ENCODE measurements around the gene MAP3K8. TPM values are rescaled to one million over a fixed set of nuclear protein-coding genes. Genes with fewer than 3 reads are reported as not detected.
"Not testable (repeated sequence)": the region's sequence is repeated elsewhere in the genome, so short reads cannot be mapped to it uniquely, and the experiment has no call there.

Gene MAP3K8
- polyA plus RNA-seq, 1 donor from 2014 or later, result 1.5 TPM

DNA sequence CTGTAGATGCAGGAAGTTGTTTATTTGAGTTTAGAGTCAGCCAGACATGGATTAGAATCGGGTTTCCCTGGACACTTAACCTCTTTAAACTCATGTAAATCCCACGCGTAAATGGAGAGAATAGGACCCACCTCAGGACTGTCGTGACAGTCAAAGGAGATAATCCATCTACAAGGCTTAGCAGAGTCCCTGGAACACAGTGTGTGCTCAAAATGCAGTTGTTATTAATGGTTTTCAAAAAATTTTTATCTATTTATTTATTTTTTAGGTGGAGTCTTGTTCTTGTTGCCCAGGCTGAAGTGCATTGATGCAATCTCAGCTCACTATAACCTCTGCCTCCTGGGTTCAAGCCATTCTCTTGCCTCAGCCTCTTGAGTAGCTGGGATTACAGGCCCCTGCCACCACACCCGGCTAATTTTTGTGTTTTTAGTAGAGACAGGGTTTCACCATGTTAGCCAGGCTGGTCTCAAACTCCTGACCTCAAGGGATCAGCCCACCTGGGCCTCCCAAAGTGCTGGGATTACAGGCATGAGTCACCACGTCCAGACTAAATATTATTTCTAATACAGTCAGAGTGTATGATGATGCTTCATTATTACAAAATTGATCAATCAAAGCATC is 10.2 kb upstream of the MAP3K8 start:
- H4K20me1 ChIP-seq (ENCODE audit: insufficient read depth); H3K4me3 ChIP-seq (ENCODE audit: low read length); H3K27ac ChIP-seq (ENCODE audit: low read length); H3K9me3 ChIP-seq (ENCODE audit: low read length); H3K36me3 ChIP-seq (ENCODE audit: insufficient read depth, low read length); H2AFZ ChIP-seq (ENCODE audit: low read depth, low read length); H3K9me2 ChIP-seq (ENCODE audit: insufficient read depth, low read length); H3K9ac ChIP-seq (ENCODE audit: low read length); H3K4me2 ChIP-seq (ENCODE audit: low read length); H3K79me2 ChIP-seq (replicated peaks; ENCODE audit: insufficient read depth, low read length); H3K27me3 ChIP-seq (ENCODE audit: insufficient read depth, low read depth, low read length); H3F3A ChIP-seq (ENCODE audit: insufficient read depth, low read length, poor library complexity, severe bottlenecking): not testable (repeated sequence)

DNA sequence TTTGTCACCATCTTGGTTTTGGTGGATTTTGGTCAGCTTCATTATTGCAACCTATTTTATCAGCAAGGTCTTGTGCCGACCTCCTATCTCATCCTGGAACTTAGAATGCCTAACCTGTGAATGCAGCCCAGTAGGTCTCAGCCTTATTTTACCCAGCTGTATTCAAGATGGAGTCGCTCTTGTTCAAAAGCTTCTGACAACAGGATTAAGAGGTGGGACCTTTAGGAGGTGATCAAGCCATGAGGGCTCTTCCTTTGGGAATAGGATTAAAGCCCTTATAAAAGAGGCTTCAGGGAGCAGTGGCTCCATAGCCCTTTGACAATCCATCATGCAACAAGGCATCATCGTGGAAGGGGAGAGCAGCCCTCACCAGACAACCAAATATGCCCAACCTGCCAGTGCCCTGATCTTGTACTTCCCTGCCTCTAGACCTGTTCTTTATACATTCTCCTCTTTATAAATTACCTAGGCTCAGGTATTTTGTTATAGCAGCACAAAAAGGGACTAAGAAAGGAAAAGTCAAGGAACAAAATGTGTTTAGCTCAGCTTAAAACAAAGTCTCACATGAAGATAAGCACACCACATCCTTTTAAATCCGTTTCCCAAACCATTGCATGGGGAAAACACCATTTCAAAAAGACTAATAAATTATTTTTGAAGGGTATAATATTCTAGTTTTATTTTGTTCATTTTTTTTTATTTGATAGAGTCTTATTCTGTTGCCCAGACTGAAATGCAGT is 8.5 kb upstream of the MAP3K8 start:
- Histone ChIP-seq H2AFZ (ENCODE audit: low read depth, low read length) (no peak overlapping the region), H4K20me1 (ENCODE audit: insufficient read depth) (no peaks in the 10 kb centered on the region), H3K4me2 (ENCODE audit: low read length) (no peak overlapping the region), H3K27ac (ENCODE audit: low read length) (no peak overlapping the region), H3K36me3 (ENCODE audit: insufficient read depth, low read length) (no peaks in the 10 kb centered on the region), H3K27me3 (ENCODE audit: insufficient read depth, low read depth, low read length) (no peaks in the 10 kb centered on the region), H3F3A (ENCODE audit: insufficient read depth, low read length, poor library complexity, severe bottlenecking) (no peaks in the 10 kb centered on the region), H3K9ac (ENCODE audit: low read length) (no peak overlapping the region), H3K9me3 (ENCODE audit: low read length) (no peaks in the 10 kb centered on the region), H3K9me2 (ENCODE audit: insufficient read depth, low read length) (no peaks in the 10 kb centered on the region), H3K4me3 (ENCODE audit: low read length) (no peak overlapping the region), H3K79me2 (replicated peaks; ENCODE audit: insufficient read depth, low read length) (no peaks in the 10 kb centered on the region)
- TF ChIP-seq EP300 (conservative IDR thresholded peaks at IDR 0.05; ENCODE audit: poor library complexity, severe bottlenecking) (no peak), SMC3 (conservative IDR thresholded peaks at IDR 0.05; ENCODE audit: poor library complexity) (no peak), RAD21 (conservative IDR thresholded peaks at IDR 0.05) (no peak), MXI1 (conservative IDR thresholded peaks at IDR 0.05; ENCODE audit: poor library complexity, severe bottlenecking) (no peak), POLR2AphosphoS5 (IDR thresholded peaks at IDR 0.05) (no peak), TAF1 (IDR thresholded peaks at IDR 0.05; ENCODE audit: low read depth) (no peak), EZH2 (IDR thresholded peaks at IDR 0.05; ENCODE audit: borderline replicate concordance, insufficient read depth, low read length, poor library complexity, severe bottlenecking) (no peak)
- TF ChIP-seq, protein P1, sequence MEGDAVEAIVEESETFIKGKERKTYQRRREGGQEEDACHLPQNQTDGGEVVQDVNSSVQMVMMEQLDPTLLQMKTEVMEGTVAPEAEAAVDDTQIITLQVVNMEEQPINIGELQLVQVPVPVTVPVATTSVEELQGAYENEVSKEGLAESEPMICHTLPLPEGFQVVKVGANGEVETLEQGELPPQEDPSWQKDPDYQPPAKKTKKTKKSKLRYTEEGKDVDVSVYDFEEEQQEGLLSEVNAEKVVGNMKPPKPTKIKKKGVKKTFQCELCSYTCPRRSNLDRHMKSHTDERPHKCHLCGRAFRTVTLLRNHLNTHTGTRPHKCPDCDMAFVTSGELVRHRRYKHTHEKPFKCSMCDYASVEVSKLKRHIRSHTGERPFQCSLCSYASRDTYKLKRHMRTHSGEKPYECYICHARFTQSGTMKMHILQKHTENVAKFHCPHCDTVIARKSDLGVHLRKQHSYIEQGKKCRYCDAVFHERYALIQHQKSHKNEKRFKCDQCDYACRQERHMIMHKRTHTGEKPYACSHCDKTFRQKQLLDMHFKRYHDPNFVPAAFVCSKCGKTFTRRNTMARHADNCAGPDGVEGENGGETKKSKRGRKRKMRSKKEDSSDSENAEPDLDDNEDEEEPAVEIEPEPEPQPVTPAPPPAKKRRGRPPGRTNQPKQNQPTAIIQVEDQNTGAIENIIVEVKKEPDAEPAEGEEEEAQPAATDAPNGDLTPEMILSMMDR (IDR thresholded peaks at IDR 0.05; ENCODE audit: poor library complexity, severe bottlenecking), result no peak
- TF ChIP-seq, protein P2, sequence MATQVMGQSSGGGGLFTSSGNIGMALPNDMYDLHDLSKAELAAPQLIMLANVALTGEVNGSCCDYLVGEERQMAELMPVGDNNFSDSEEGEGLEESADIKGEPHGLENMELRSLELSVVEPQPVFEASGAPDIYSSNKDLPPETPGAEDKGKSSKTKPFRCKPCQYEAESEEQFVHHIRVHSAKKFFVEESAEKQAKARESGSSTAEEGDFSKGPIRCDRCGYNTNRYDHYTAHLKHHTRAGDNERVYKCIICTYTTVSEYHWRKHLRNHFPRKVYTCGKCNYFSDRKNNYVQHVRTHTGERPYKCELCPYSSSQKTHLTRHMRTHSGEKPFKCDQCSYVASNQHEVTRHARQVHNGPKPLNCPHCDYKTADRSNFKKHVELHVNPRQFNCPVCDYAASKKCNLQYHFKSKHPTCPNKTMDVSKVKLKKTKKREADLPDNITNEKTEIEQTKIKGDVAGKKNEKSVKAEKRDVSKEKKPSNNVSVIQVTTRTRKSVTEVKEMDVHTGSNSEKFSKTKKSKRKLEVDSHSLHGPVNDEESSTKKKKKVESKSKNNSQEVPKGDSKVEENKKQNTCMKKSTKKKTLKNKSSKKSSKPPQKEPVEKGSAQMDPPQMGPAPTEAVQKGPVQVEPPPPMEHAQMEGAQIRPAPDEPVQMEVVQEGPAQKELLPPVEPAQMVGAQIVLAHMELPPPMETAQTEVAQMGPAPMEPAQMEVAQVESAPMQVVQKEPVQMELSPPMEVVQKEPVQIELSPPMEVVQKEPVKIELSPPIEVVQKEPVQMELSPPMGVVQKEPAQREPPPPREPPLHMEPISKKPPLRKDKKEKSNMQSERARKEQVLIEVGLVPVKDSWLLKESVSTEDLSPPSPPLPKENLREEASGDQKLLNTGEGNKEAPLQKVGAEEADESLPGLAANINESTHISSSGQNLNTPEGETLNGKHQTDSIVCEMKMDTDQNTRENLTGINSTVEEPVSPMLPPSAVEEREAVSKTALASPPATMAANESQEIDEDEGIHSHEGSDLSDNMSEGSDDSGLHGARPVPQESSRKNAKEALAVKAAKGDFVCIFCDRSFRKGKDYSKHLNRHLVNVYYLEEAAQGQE (IDR thresholded peaks at IDR 0.05; ENCODE audit: borderline replicate concordance), result no peak
